Measurements from ENCODE around the gene TMEM200C. TPM values are rescaled to one million over a fixed set of nuclear protein-coding genes. Genes with fewer than 3 reads are reported as not detected.

TMEM200C gene
- total and polyA plus RNA-seq, 9 of the 15 experiments (the other 6 are each of a cell fraction or from before 2014, with no cell fraction given): 0.04 TPM; not detected in 8

DNA sequence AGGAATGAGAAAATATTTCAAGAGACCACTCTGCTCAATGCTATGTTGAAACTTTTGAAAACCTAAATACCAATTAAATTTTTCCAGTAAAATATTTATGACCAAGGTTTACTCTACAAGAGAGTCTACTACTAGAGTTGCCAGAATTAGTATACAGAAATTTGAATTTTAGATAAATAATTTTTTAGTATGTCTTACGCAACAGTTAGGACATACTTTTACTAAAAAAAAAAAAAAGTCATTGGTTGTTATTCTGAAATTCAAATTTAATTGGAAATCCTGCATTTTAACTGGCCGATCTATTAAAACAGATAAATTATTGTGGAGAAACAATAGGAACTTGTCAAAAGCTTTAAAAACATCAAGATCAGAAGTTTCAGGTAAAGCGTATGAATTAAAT lies 49.1 kb upstream of the TMEM200C start:
- Histone ChIP-seq H3K36me3 (ENCODE audit: control insufficient read depth, insufficient read depth, low read length) (no peaks in the 10 kb centered on the region), H2AFZ (ENCODE audit: low read depth, low read length) (no peak overlapping the region), H3K27me3 (ENCODE audit: control insufficient read depth in 2 of 2, insufficient read depth in 2 of 2, low read length in 2 of 2) (no peaks in the 10 kb centered on the region), H3K4me1 (replicated peaks in 1 of 2; ENCODE audit: control insufficient read depth in 2 of 2, insufficient read depth in 2 of 2, low read length in 2 of 2) (no peaks in the 10 kb centered on the region), H4K20me1 (replicated peaks; ENCODE audit: control insufficient read depth, insufficient read depth, low read length) (no peaks in the 10 kb centered on the region), H3K9me1 (ENCODE audit: control insufficient read depth, insufficient read depth, low read length) (no peaks in the 10 kb centered on the region), H3K9ac (ENCODE audit: insufficient read depth in 1 of 2, low read depth in 2 of 2, low read length in 2 of 2) (no peak overlapping the region), H3K4me3 (no peak overlapping the region), H3K9me3 (replicated peaks; ENCODE audit: control insufficient read depth, insufficient read depth, low read depth, low read length) (no peaks in the 10 kb centered on the region; the same call in 1 of the 2 replicates), H3K4me2 (ENCODE audit: insufficient read depth, low read length) (no peak overlapping the region), H3K79me2 (ENCODE audit: control insufficient read depth, insufficient read depth, low read length) (no peaks in the 10 kb centered on the region), H3K27ac (ENCODE audit: extremely low read depth, low read depth, low read length) (no peak overlapping the region)
- no TSS peak for BruUV-seq (replicated peaks)
- DNase-seq (ENCODE audit: extremely low read depth in 1 of 4, low spot score in 3 of 4): no peak
- ATAC-seq: no peak
- CTCF ChIA-PET (ENCODE audit: low intra/inter-chr PET ratio): interaction anchor here (0.6 kb wide), 1 partner anchor 13 kb away, joined by 3 read pairs; no protein-coding TSS in a partner anchor
- 4% methylated on average over 3 of the region's 3 CpGs for WGBS (ENCODE audit: insufficient coverage, low coverage, missing lambda C conversion rate)
- in situ Hi-C loops (cut with MboI): no loop called here
- intact Hi-C loops (cut with micrococcal nuclease): no loop called here
- no peak for TF ChIP-seq ZFP30 (CRISPR knock-in tag; IDR thresholded peaks at IDR 0.05; ENCODE audit: borderline replicate concordance)
- 0 out of 2 replicates have a peak, but pooled peaks have one; percentile 7 for TF ChIP-seq CEBPB (tag; IDR thresholded peaks at IDR 0.05)
- TF ChIP-seq RBM34 (IDR thresholded peaks at IDR 0.05; ENCODE audit: borderline replicate concordance, insufficient read depth, low read length): no peak
- no peak for TF ChIP-seq TEAD4 (IDR thresholded peaks at IDR 0.05; ENCODE audit: low read length)
- no peak for TF ChIP-seq TEAD4 (CRISPR knock-in tag; IDR thresholded peaks at IDR 0.05; ENCODE audit: borderline replicate concordance)
- no peak for TF ChIP-seq ZKSCAN1 (IDR thresholded peaks at IDR 0.05; ENCODE audit: low read depth, low read length)
- no peak for TF ChIP-seq CEBPG (CRISPR knock-in tag; IDR thresholded peaks at IDR 0.05)
- TF ChIP-seq CEBPG (tag; conservative IDR thresholded peaks at IDR 0.05 in 1 of 2, IDR thresholded peaks at IDR 0.05 in 1 of 2): peak in 1 of 2 experiments; percentile 81; a peak in 2 of 4 replicates
- TF ChIP-seq ARHGAP35 (IDR thresholded peaks at IDR 0.05; ENCODE audit: partially characterized antibody): no peak
- TF ChIP-seq, protein P1, sequence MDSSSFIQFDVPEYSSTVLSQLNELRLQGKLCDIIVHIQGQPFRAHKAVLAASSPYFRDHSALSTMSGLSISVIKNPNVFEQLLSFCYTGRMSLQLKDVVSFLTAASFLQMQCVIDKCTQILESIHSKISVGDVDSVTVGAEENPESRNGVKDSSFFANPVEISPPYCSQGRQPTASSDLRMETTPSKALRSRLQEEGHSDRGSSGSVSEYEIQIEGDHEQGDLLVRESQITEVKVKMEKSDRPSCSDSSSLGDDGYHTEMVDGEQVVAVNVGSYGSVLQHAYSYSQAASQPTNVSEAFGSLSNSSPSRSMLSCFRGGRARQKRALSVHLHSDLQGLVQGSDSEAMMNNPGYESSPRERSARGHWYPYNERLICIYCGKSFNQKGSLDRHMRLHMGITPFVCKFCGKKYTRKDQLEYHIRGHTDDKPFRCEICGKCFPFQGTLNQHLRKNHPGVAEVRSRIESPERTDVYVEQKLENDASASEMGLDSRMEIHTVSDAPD (CRISPR knock-in tag; IDR thresholded peaks at IDR 0.05): no peak
- TF ChIP-seq ZNF133 (CRISPR knock-in tag; IDR thresholded peaks at IDR 0.05): no peak
- TF ChIP-seq, protein P2, sequence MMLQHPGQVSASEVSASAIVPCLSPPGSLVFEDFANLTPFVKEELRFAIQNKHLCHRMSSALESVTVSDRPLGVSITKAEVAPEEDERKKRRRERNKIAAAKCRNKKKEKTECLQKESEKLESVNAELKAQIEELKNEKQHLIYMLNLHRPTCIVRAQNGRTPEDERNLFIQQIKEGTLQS (IDR thresholded peaks at IDR 0.05): no peak
- TF ChIP-seq, protein P2 (CRISPR knock-in tag; conservative IDR thresholded peaks at IDR 0.05): no peak
- no peak for TF ChIP-seq RFX1 (IDR thresholded peaks at IDR 0.05)
- FAIRE-seq: no peak
- POLR2A ChIA-PET: no interaction called here
